ENCODE data around the gene MCM3AP. TPM values are rescaled to one million over a fixed set of nuclear protein-coding genes. Genes with fewer than 3 reads are reported as not detected.

MCM3AP gene
- total and polyA plus RNA-seq, 2 experiments from 2014 or later: 39.6 to 106 TPM

DNA sequence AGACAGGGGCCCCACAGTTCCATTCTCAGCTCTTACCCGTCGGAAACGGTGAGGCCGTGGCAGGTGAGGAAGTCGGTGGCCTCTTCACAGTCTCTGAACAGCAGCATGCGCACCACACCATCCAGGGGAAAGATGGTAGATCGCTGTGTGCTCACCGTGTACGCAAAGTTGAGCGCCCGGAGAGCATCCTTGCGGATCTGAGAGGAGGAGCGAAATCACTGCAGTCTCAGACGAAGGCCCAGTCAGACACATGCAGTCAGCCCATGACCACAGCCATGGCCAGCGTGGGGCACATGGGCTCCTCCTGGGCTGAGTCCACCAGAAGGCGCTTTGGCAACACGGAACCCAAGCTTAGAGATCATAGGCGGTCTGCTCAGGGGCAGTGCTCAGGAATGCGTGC, 18.5 kb downstream of the MCM3AP start:
- no peak for DNase-seq (ENCODE audit: low read depth in 1 of 2, low spot score in 1 of 2)
- Histone ChIP-seq H3K4me1 (ENCODE audit: low read depth) (no peaks in the 10 kb centered on the region), H3K36me3 (peaks cover 56% of the 10 kb centered on the region), H3K27ac (peak overlapping the region; percentile 60), H3K27me3 (no peaks in the 10 kb centered on the region), H3K4me3 (no peak overlapping the region), H3K9me3 (ENCODE audit: low read depth) (no peaks in the 10 kb centered on the region)
- TF ChIP-seq, protein P1, sequence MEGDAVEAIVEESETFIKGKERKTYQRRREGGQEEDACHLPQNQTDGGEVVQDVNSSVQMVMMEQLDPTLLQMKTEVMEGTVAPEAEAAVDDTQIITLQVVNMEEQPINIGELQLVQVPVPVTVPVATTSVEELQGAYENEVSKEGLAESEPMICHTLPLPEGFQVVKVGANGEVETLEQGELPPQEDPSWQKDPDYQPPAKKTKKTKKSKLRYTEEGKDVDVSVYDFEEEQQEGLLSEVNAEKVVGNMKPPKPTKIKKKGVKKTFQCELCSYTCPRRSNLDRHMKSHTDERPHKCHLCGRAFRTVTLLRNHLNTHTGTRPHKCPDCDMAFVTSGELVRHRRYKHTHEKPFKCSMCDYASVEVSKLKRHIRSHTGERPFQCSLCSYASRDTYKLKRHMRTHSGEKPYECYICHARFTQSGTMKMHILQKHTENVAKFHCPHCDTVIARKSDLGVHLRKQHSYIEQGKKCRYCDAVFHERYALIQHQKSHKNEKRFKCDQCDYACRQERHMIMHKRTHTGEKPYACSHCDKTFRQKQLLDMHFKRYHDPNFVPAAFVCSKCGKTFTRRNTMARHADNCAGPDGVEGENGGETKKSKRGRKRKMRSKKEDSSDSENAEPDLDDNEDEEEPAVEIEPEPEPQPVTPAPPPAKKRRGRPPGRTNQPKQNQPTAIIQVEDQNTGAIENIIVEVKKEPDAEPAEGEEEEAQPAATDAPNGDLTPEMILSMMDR (IDR thresholded peaks at IDR 0.05; ENCODE audit: low read depth, low read length): no peak

DNA sequence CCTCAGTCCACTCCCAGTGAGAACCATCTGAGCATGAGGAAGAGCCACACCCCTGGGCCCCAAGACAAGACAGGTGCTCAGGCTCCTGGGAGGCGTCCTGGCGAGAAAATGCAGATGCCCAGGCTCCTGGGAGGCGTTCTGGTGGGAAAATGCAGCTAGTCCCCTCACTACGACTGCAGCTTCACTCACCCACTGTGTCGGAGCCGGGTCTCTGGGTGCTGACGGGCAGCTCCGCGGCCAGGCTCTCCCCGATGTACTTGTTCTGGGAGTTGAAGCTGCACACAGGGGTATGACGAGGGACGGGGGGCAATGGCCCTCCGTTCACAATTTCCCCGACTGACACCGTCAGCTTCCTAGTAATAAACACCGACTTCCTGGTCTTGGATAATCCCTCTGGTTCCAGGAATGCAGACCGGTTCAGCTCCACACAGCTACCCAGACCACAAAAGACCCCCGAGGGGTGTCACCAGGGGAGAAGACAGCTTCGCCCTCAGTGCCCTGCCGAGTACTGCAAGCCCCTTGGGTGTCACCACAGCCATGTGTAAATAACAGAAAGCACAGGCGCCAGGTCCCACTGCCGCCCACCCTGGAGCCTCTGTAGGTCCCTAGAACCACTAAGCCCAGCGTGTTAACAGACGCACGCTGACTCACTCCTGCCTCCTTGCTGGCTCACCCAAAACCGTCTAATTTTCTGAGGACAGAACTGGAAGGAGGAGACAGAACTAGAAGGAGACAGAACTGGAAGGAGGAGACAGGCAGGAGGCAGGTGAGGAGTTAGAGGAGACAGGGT, 19.5 kb downstream of the MCM3AP start:
- Histone ChIP-seq H3K27me3 (no peaks in the 10 kb centered on the region), H3K4me3 (no peak overlapping the region), H3K4me1 (ENCODE audit: low read depth) (no peaks in the 10 kb centered on the region), H3K27ac (peak overlapping the region; percentile 60), H3K36me3 (peaks cover 56% of the 10 kb centered on the region), H3K9me3 (ENCODE audit: low read depth) (no peaks in the 10 kb centered on the region)
- no peak for DNase-seq (ENCODE audit: low read depth in 1 of 2, low spot score in 1 of 2)
- TF ChIP-seq, protein P1 (IDR thresholded peaks at IDR 0.05; ENCODE audit: low read depth, low read length): no peak

DNA sequence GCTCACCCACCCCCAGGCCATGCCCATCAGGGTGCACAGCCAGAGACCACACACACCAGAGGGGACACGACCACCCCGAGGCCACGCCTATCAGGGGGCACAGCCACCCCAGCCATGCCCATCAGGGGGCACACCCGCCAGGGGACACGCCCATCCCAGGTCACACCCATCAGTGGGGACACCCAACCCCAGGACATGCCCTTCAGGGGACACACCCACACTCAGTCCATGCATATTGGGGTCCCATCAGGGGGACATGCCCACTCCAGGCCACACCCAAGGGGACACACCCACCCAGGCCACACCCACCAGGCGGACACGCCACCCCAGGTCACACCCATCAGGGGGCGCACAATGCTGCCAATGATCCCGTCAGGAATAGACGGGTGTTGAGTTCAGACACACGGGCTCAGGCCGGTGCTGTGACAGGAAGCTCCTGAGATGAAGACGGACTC, 20.7 kb downstream of the MCM3AP start:
- Histone ChIP-seq H3K36me3 (peaks cover 58% of the 10 kb centered on the region), H3K4me3 (no peak overlapping the region), H3K27ac (no peak overlapping the region), H3K27me3 (no peaks in the 10 kb centered on the region), H3K4me1 (ENCODE audit: low read depth) (no peaks in the 10 kb centered on the region), H3K9me3 (ENCODE audit: low read depth) (no peaks in the 10 kb centered on the region)
- TF ChIP-seq, protein P1 (IDR thresholded peaks at IDR 0.05; ENCODE audit: low read depth, low read length): no peak
- DNase-seq (ENCODE audit: low read depth in 1 of 2, low spot score in 1 of 2): no peak

DNA sequence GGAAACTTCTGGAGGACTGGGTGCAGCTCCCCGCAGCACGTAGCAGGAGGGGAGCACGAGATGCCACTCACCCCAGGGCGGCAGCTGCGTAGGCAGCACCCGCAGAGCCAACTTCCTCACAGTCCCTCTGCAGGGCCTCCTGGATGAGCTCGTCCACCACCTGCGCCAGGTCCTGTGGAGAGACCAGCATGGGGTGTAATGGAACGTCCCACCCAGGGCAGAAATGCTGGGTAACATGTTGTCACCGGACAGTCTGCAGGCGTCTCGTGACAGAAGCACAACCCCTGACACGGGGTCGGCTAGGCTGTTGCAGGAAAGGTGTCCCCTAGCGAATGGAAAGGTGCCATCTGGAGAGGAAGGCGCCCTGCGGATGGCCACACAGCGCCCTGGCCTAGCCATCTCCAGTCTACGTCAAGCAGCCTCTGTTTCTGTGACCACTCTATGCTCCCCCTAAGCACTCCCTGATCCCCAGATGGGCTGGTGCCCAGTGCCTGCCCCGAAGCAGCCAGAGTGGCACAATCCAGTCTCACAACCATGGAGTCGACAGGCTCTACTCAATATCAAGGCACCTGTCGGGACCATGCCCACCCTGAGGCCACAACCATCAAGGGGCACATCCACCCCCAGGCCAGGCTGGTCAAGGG, 21.2 kb downstream of the MCM3AP start:
- Histone ChIP-seq H3K27me3 (no peaks in the 10 kb centered on the region), H3K9me3 (ENCODE audit: low read depth) (no peaks in the 10 kb centered on the region), H3K27ac (no peak overlapping the region), H3K4me1 (ENCODE audit: low read depth) (no peaks in the 10 kb centered on the region), H3K36me3 (peaks cover 52% of the 10 kb centered on the region), H3K4me3 (no peak overlapping the region)
- no peak for DNase-seq (ENCODE audit: low read depth in 1 of 2, low spot score in 1 of 2)
- TF ChIP-seq, protein P1 (IDR thresholded peaks at IDR 0.05; ENCODE audit: low read depth, low read length): no peak

DNA sequence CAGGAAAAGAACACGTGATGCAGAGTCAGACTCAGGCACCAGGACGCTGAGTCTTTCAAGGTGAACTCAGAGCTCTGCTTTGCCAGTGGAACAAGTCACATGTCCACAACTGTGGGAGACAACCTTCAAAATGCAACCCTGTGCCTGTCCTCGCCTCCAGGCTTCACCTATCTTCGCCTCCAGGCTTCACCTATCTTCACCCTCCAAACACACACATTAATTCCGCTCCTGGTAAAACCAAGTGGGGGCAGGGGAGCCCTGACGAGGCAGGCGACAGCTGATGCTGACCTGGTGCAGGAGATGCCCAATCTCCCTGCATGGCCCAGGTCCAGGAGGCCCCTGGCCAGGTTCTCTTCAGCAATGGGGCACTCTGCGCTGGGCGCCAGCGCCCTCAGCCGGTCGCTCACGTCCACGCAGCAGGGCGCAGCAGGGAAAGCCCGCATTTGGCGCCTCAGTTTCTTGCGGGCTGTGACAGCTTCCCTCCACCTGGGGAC, 28.9 kb downstream of the MCM3AP start:
- Histone ChIP-seq H3K9me3 (ENCODE audit: low read depth) (no peaks in the 10 kb centered on the region), H3K4me1 (ENCODE audit: low read depth) (no peaks in the 10 kb centered on the region), H3K27me3 (no peaks in the 10 kb centered on the region), H3K4me3 (no peak overlapping the region), H3K36me3 (peaks cover 70% of the 10 kb centered on the region), H3K27ac (no peak overlapping the region)
- TF ChIP-seq, protein P1 (IDR thresholded peaks at IDR 0.05; ENCODE audit: low read depth, low read length): no peak
- no peak for DNase-seq (ENCODE audit: low read depth in 1 of 2, low spot score in 1 of 2)
